RWPE2 (cell line): ENCODE results near the gene PHF14.

Experiments
- ATAC-seq: fragments of 200-7000 bp; cut with Tn5 transposase; 3 replicates; pipeline ENCODE4 v1.9.1; 2021; ENCODE audit warnings: low read depth
- DNase-seq: peaks from one replicate; pipeline ENCODE4 v3.0.0-alpha.2; 2020; ENCODE audit warnings: low spot score
- H3K27ac ChIP-seq: fragments of 450-650 bp; 2 replicates; pipeline ENCODE4 v1.5.1; 2017; ENCODE audit warnings: mild to moderate bottlenecking; ENCODE audit not compliant: poor library complexity, severe bottlenecking
- H3K27me3 ChIP-seq: fragments of 250-450 bp; sonication (Bioruptor Pico); 2 replicates; pipeline ENCODE4 v1.5.1; 2021; ENCODE audit warnings: mild to moderate bottlenecking, moderate library complexity; ENCODE audit not compliant: insufficient read depth, poor library complexity, severe bottlenecking
- H3K36me3 ChIP-seq: fragments of 250-450 bp; sonication (Bioruptor Pico); 2 replicates; pipeline ENCODE4 v1.5.1; 2020; ENCODE audit warnings: low read depth, mild to moderate bottlenecking, moderate library complexity
- H3K4me1 ChIP-seq: fragments of 250-450 bp; sonication (Bioruptor Pico); 2 replicates; pipeline ENCODE4 v1.5.1; 2021; ENCODE audit warnings: mild to moderate bottlenecking, moderate library complexity; ENCODE audit not compliant: insufficient read depth, poor library complexity, severe bottlenecking
- H3K4me3 ChIP-seq: fragments of 250-450 bp; sonication (Bioruptor Pico); 2 replicates; pipeline ENCODE4 v1.5.1; 2021; ENCODE audit warnings: mild to moderate bottlenecking, moderate library complexity; ENCODE audit not compliant: severe bottlenecking
- H3K9me3 ChIP-seq: fragments of 250-450 bp; sonication (Bioruptor Pico); 2 replicates; pipeline ENCODE4 v1.5.1; 2021; ENCODE audit warnings: mild to moderate bottlenecking, moderate library complexity; ENCODE audit not compliant: severe bottlenecking
- CTCF ChIP-seq: fragments of 450-650 bp; IDR thresholded peaks from one replicate; pipeline ENCODE4 v1.5.1; 2017; ENCODE audit warnings: mild to moderate bottlenecking, moderate library complexity; ENCODE audit not compliant: poor library complexity, severe bottlenecking

Gene PHF14

DNA sequence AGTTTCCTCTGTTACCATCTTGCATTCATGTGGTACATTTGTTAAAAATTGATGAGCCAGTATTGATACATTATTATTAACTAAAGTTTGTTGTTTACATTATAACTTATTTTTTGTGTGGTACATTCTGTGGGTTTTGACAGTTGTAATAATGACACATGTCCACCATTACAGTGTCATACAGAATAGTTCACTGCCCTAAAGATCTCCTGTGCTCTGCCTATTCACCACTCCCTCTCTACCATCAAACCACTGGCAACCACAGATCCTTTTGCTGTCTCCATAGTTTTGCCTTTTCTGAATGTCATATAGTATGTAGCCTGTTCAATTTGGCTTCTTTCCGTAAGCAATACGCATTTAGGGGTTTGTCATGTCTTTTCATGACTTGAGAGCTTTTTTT, 156.9 kb downstream of the PHF14 start:
- DNase-seq (no peak), ATAC-seq (no peak)
- Histone ChIP-seq H3K36me3 (peaks cover 6% of the 10 kb centered on the region; the same call in 1 of the 2 replicates), H3K27ac (no peak overlapping the region), H3K9me3 (no peaks in the 10 kb centered on the region), H3K4me1 (no peaks in the 10 kb centered on the region), H3K4me3 (no peak overlapping the region), H3K27me3 (no peaks in the 10 kb centered on the region)
- no peak for TF ChIP-seq CTCF

DNA sequence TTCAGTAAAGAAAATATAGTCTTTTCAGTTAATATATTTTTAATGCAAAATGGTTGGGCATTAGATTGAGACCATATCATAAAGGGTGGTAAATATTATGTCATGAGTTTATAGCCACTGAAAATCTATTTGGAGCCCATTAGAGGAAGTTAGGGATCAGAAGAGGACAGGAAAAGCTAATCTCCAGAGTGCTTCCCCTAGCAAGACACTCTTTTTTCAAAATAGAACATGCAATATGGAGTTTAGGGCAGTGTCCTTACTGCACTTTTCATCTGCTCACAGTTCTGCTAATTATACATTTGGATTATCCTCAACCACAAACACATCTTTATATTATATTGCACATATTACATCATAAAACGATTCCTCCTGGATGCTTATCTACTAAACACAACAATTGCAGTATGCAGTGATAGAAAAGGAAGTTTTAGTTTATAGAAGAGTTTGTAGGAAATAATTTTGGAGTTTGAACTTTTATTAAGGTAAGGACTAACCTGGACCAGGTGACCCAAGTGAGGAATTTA, 159.8 kb downstream of the PHF14 start:
- ATAC-seq (no peak), DNase-seq (no peak)
- TF ChIP-seq CTCF, result no peak
- no peak overlapping the region for H3K4me3 ChIP-seq
- H3K27ac ChIP-seq, result no peak overlapping the region
- H3K36me3 ChIP-seq, result peaks cover 6% of the 10 kb centered on the region; the same call in 1 of the 2 replicates
- H3K9me3 ChIP-seq, result no peaks in the 10 kb centered on the region
- no peaks in the 10 kb centered on the region for H3K27me3 ChIP-seq
- no peaks in the 10 kb centered on the region for H3K4me1 ChIP-seq

DNA sequence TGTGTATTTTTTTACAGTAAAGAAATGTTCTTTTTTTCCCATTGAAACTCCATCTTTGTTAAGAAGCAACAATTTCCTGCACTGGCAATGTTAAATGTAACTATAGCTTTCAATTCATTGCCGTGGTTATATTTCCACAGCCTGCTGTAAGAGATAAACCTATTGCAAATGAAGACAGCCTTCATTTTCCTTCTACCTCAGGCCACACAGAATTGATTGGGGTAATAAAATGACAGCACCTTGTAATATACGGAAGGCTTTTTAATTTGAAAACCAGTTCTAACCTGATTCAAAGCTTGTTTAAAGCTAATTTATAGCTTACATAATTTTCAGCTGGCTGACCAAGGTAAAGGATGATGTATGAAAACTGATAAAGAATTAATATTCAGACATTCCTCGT, 161.9 kb downstream of the PHF14 start:
- no peaks in the 10 kb centered on the region for H3K27me3 ChIP-seq
- H3K9me3 ChIP-seq, result no peaks in the 10 kb centered on the region
- H3K4me1 ChIP-seq, result no peaks in the 10 kb centered on the region
- DNase-seq, result no peak
- peaks cover 6% of the 10 kb centered on the region; the same call in 1 of the 2 replicates for H3K36me3 ChIP-seq
- no peak overlapping the region for H3K27ac ChIP-seq
- no peak for ATAC-seq
- no peak for TF ChIP-seq CTCF
- H3K4me3 ChIP-seq, result no peak overlapping the region

DNA sequence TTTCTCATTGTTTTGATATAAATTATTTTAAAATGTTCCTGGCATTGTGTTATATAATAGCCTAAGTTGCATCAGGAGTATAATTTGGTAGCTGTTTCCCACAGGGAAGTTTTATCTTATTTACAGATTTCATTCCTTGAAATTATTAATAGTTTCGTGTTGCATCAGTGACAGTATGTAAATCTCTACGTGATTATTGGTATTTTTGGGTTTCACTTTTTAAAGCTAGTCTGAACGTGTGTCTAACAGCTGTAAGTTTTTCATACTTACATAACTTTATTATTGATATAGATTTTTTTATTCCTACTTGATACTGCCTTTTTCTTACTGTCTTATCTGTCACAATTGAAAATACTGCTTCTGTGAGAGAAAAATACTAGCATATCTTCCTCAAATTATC, 167.9 kb downstream of the PHF14 start:
- H3K4me3 ChIP-seq, result no peak overlapping the region
- H3K27me3 ChIP-seq, result no peaks in the 10 kb centered on the region
- H3K36me3 ChIP-seq, result peaks cover 10% of the 10 kb centered on the region
- no peak for TF ChIP-seq CTCF
- no peaks in the 10 kb centered on the region for H3K9me3 ChIP-seq
- no peak overlapping the region for H3K27ac ChIP-seq
- ATAC-seq, result no peak
- no peak for DNase-seq
- no peaks in the 10 kb centered on the region for H3K4me1 ChIP-seq

GRCh38 chr7:11153694-11154093, 180.0 kb downstream of the PHF14 start:
- Histone ChIP-seq H3K4me3 (no peak overlapping the region), H3K36me3 (no peaks in the 10 kb centered on the region), H3K27me3 (no peaks in the 10 kb centered on the region), H3K4me1 (no peaks in the 10 kb centered on the region), H3K9me3 (no peaks in the 10 kb centered on the region), H3K27ac (no peak overlapping the region)
- no peak for DNase-seq
- TF ChIP-seq CTCF, result no peak
- no peak for ATAC-seq
